Smooth muscle cell (in vitro differentiated cells): ENCODE data around the gene CRACR2B. TPM values are rescaled to one million over a fixed set of nuclear protein-coding genes. Genes with fewer than 3 reads are reported as not detected.
A peak's percentile ranks its signal among the peaks of the same experiment; 100 is the strongest.

ENCODE experiments used
- DNase-seq: peaks from one replicate; lab custom pipeline; 2025; ENCODE audit not compliant: unreplicated experiment; lab: John Stamatoyannopoulos, UW
- H2AFZ ChIP-seq: fragments of 200-600 bp; sonication (generic); 2 replicates; pipeline ENCODE4 v1.6.0; 2016; ENCODE audit warnings: antibody characterized with exemption, low read depth, mild to moderate bottlenecking
- H3F3A ChIP-seq: fragments of 200-600 bp; sonication (generic); 2 replicates; pipeline ENCODE4 v1.6.0; 2017; ENCODE audit warnings: antibody characterized with exemption, low read depth
- H3K27ac ChIP-seq: fragments of 200-600 bp; sonication (generic); 2 replicates; pipeline ENCODE4 v1.5.1; 2016; ENCODE audit warnings: low read depth, mild to moderate bottlenecking
- H3K27me3 ChIP-seq: fragments of 200-600 bp; sonication (generic); 2 replicates; pipeline ENCODE4 v1.6.1; 2016; ENCODE audit warnings: low read depth, mild to moderate bottlenecking
- H3K36me3 ChIP-seq: fragments of 200-600 bp; sonication (generic); 2 replicates; pipeline ENCODE4 v1.5.1; 2016; ENCODE audit warnings: low read depth
- H3K4me1 ChIP-seq: fragments of 200-600 bp; sonication (generic); 2 replicates; pipeline ENCODE4 v1.5.1; 2016; ENCODE audit warnings: low read depth
- H3K4me2 ChIP-seq: fragments of 200-600 bp; sonication (generic); 2 replicates; pipeline ENCODE4 v1.6.0; 2016; ENCODE audit warnings: mild to moderate bottlenecking
- H3K4me3 ChIP-seq: fragments of 200-600 bp; sonication (generic); 2 replicates; pipeline ENCODE4 v1.5.1; 2016; ENCODE audit warnings: mild to moderate bottlenecking
- H3K79me2 ChIP-seq: fragments of 200-600 bp; sonication (generic); 2 replicates; pipeline ENCODE4 v1.6.0; 2016; ENCODE audit warnings: low read depth, mild to moderate bottlenecking
- H3K9ac ChIP-seq: fragments of 200-600 bp; sonication (generic); 2 replicates; pipeline ENCODE4 v1.6.0; 2016; ENCODE audit warnings: low read depth
- H3K9me3 ChIP-seq: fragments of 200-600 bp; sonication (generic); replicated peaks from 2 replicates; pipeline ENCODE4 v1.5.1; 2016; ENCODE audit warnings: low read depth
- H4K20me1 ChIP-seq: fragments of 200-600 bp; sonication (generic); 2 replicates; pipeline ENCODE4 v1.6.0; 2016; ENCODE audit warnings: low read depth
- CTCF ChIP-seq: fragments of 200-600 bp; sonication (generic); IDR thresholded peaks from 2 replicates; pipeline ENCODE4 v1.5.1; 2017; ENCODE audit warnings: borderline replicate concordance, mild to moderate bottlenecking, antibody characterized with exemption; ENCODE audit not compliant: insufficient read depth, poor library complexity, severe bottlenecking
- WGBS: methylation state at CpG from one replicate; pipeline ENCODE4 v1.1.7; 2016; ENCODE audit warnings: low lambda C conversion rate; 5-methylcytosine and 5-hydroxymethylcytosine counted together
- polyA plus RNA-seq: library from polyadenylated mRNA; unstranded; fragments of >200 nt; fragmentation: Nextera tagmentation; extraction: Ambion mirVana; gene quantifications from 2 replicates; pipeline ENCODE4 v1.2.1, GENCODE V29; 2016
- total RNA-seq: library from RNA; depleted of rRNA; stranded (reverse); fragments of >200 nt; gene quantifications from 2 replicates; pipeline ENCODE4 v1.2.3, GENCODE V29; 2014

The CRACR2B gene
- total and polyA plus RNA-seq, 2 experiments from 2014 or later = 0.10 to 0.36 TPM

- Histone ChIP-seq H2AFZ (no peak overlapping the region), H3K9ac (no peak overlapping the region), H3K4me2 (peak overlapping the region; percentile 96), H3K4me3 (peak overlapping the region; percentile 96), H3K9me3 (no peaks in the 10 kb centered on the region), H3F3A (peaks cover 8% of the 10 kb centered on the region), H3K27ac (peak overlapping the region; percentile 66), H3K79me2 (peaks cover 21% of the 10 kb centered on the region), H3K4me1 (peaks cover 34% of the 10 kb centered on the region), H4K20me1 (peaks cover 73% of the 10 kb centered on the region), H3K36me3 (no peaks in the 10 kb centered on the region), H3K27me3 (peaks cover 10% of the 10 kb centered on the region)
- WGBS = 46% methylated on average over 24 of the region's 31 CpGs
- no peak for TF ChIP-seq CTCF
- DNase-seq = peak; percentile 74
Observed at GRCh38 chr11:844693-845644, 17.2 kb downstream of the CRACR2B start.

GRCh38 chr11:845872-846495 lies 18.3 kb downstream of the CRACR2B start:
- no peak for DNase-seq
- no peaks in the 10 kb centered on the region for H3K9me3 ChIP-seq
- no peak overlapping the region for H3K9ac ChIP-seq
- peak overlapping the region; percentile 96 for H3K4me2 ChIP-seq
- no peak overlapping the region for H3K4me3 ChIP-seq
- H3K27ac ChIP-seq = no peak overlapping the region
- H3K4me1 ChIP-seq = peaks cover 35% of the 10 kb centered on the region
- peaks cover 14% of the 10 kb centered on the region for H3K79me2 ChIP-seq
- H2AFZ ChIP-seq = no peak overlapping the region
- WGBS = 58% methylated on average over 8 of the region's 8 CpGs
- peaks cover 73% of the 10 kb centered on the region for H4K20me1 ChIP-seq
- TF ChIP-seq CTCF = no peak
- H3F3A ChIP-seq = peaks cover 4% of the 10 kb centered on the region
- peaks cover 19% of the 10 kb centered on the region for H3K27me3 ChIP-seq
- no peaks in the 10 kb centered on the region for H3K36me3 ChIP-seq

- Histone ChIP-seq H2AFZ (no peak overlapping the region), H3F3A (no peaks in the 10 kb centered on the region), H3K4me3 (no peak overlapping the region), H3K79me2 (peaks cover 8% of the 10 kb centered on the region), H3K27ac (no peak overlapping the region), H3K9me3 (no peaks in the 10 kb centered on the region), H3K36me3 (no peaks in the 10 kb centered on the region), H3K4me1 (peaks cover 31% of the 10 kb centered on the region), H3K9ac (no peak overlapping the region), H3K27me3 (peaks cover 19% of the 10 kb centered on the region), H3K4me2 (no peak overlapping the region), H4K20me1 (peaks cover 73% of the 10 kb centered on the region)
- DNase-seq = no peak
- WGBS = 78% methylated on average over 11 of the region's 11 CpGs
- TF ChIP-seq CTCF = no peak
Observed at GRCh38 chr11:846496-847098, 18.9 kb downstream of the CRACR2B start.
